ENCODE results near the gene MYEOV. TPM values are rescaled to one million over a fixed set of nuclear protein-coding genes. Genes with fewer than 3 reads are reported as not detected.

MYEOV gene
- total RNA-seq, 1 experiment from 2014 or later: 0.22 TPM

- peaks cover 5% of the 10 kb centered on the region for H3K27me3 Mint-ChIP-seq (ENCODE audit: low read depth)
- H3K18ac ChIP-seq (ENCODE audit: insufficient read length, low read depth, low read length): no peak overlapping the region
- no peak for DNase-seq
- peak overlapping the region in 1 of 3 experiments; percentile 53; a peak in 1 of 7 replicates for H3K27ac Mint-ChIP-seq
- H3K14ac ChIP-seq (ENCODE audit: insufficient read depth, low read length): no peak overlapping the region
- H2BK15ac ChIP-seq (ENCODE audit: low read depth, low read length): no peak overlapping the region
- H2BK5ac ChIP-seq (ENCODE audit: insufficient read length, low read length): no peak overlapping the region
- H3K4me1 Mint-ChIP-seq: peaks cover 17 to 19% of the 10 kb centered on the region in 2 experiments
- no peaks in the 10 kb centered on the region for H3K23me2 ChIP-seq (ENCODE audit: insufficient read length, low read depth, low read length, poor library complexity, severe bottlenecking)
- H2BK120ac ChIP-seq (ENCODE audit: low read depth, low read length, poor library complexity, severe bottlenecking): no peak overlapping the region
- no peaks in the 10 kb centered on the region for H3K79me2 ChIP-seq (ENCODE audit: insufficient read depth, low read length)
- no peak overlapping the region for H2BK12ac ChIP-seq (ENCODE audit: insufficient read length, low read depth, low read length)
- H2BK20ac ChIP-seq (ENCODE audit: low read depth, low read length, poor library complexity, severe bottlenecking): no peak overlapping the region
- H2AK5ac ChIP-seq (ENCODE audit: insufficient read length, low read length): no peak overlapping the region
- H3K79me1 ChIP-seq (ENCODE audit: insufficient read depth, low read depth, low read length, poor library complexity, severe bottlenecking): no peaks in the 10 kb centered on the region
- WGBS (ENCODE audit: extremely low coverage, insufficient read length, low lambda C conversion rate): no CpG with 5 or more reads among the region's 31 CpGs
- no peaks in the 10 kb centered on the region for H3K27me3 ChIP-seq (ENCODE audit: insufficient read depth, low read length)
- H4K91ac ChIP-seq (ENCODE audit: insufficient read length, low read depth, low read length): no peak overlapping the region
- no peak overlapping the region for H4K5ac ChIP-seq (ENCODE audit: insufficient read length, low read depth, low read length)
- TF ChIP-seq CTCF (conservative IDR thresholded peaks at IDR 0.05): no peak
- no peaks in the 10 kb centered on the region for H3K9me3 ChIP-seq (ENCODE audit: control insufficient read depth, low read depth, low read length)
- H3K23ac ChIP-seq (ENCODE audit: insufficient read length, low read depth, low read length): no peak overlapping the region
- no peak overlapping the region for H3K27ac ChIP-seq (ENCODE audit: insufficient read length, low read depth, low read length)
- no peak overlapping the region for H4K8ac ChIP-seq (replicated peaks; ENCODE audit: insufficient read length, low read depth, low read length)
- H3K36me3 Mint-ChIP-seq (ENCODE audit: insufficient read depth in 1 of 3, low read depth in 3 of 3): no peaks in the 10 kb centered on the region; a peak in 1 of 7 replicates
- peaks cover 3% of the 10 kb centered on the region; the same call in 1 of the 2 replicates for H3K4me1 ChIP-seq (ENCODE audit: insufficient read depth, low read length)
- H4K20me1 ChIP-seq (ENCODE audit: control insufficient read depth, insufficient read depth, insufficient read length): peaks cover 2% of the 10 kb centered on the region
- H3K56ac ChIP-seq (ENCODE audit: insufficient read length, low read depth, low read length): no peak overlapping the region
- H3K9ac ChIP-seq (ENCODE audit: extremely low read depth, insufficient read length, low read length): no peak overlapping the region
- no peak overlapping the region for H2AFZ ChIP-seq (ENCODE audit: low read length)
- H3T11ph ChIP-seq (ENCODE audit: low read length): no peak overlapping the region
- H3K4ac ChIP-seq (ENCODE audit: low read depth, low read length): no peak overlapping the region
- no peak overlapping the region for H3K4me3 Mint-ChIP-seq
- no peak overlapping the region for H3K4me2 ChIP-seq (ENCODE audit: insufficient read depth, insufficient read length, low read length)
- H3K9me3 Mint-ChIP-seq: no peaks in the 10 kb centered on the region
Measured at GRCh38 chr11:69295079-69295994, 1.4 kb downstream of the MYEOV start.

Data from H9 (cell line).